SK-N-SH (cell line): Measurements from ENCODE around the gene IGF1R. TPM values are rescaled to one million over a fixed set of nuclear protein-coding genes. Genes with fewer than 3 reads are reported as not detected.

Experiments used
- CTCF ChIA-PET: fragments of 300-600, 350-600 bp; formaldehyde crosslinking; extraction: SDS; loops from one replicate; lab custom pipeline; 2021; lab: Yijun Ruan, JAX
- POLR2A ChIA-PET: fragments of 350-600 bp; sonication (Branson Sonifier 250); formaldehyde crosslinking; extraction: SDS; loops from one replicate; lab custom pipeline; 2020; ENCODE audit warnings: antibody characterized with exemption, inconsistent platforms; lab: Yijun Ruan, JAX
- DNase-seq: peaks from one replicate; pipeline ENCODE4 v3.0.0; 2012
- H2AFZ ChIP-seq: fragments of 200-600 bp; sonication (generic); 2 replicates; pipeline ENCODE4 v1.8.1; 2016; ENCODE audit warnings: antibody characterized with exemption, mild to moderate bottlenecking, low read depth
- H3F3A ChIP-seq: fragments of 200-600 bp; sonication (generic); replicated peaks from 2 replicates; pipeline ENCODE3; 2016; ENCODE audit warnings: antibody characterized with exemption, mild to moderate bottlenecking; ENCODE audit not compliant: insufficient read depth
- H3K27ac ChIP-seq, 2 experiments: fragments of 200-500 bp in 1 of 2; fragments of 200-600 bp in 1 of 2; sonication (Bioruptor generic) in 1 of 2; sonication (generic), shearing (Covaris generic) in 1 of 2; 2 replicates each; pipeline versions ENCODE4 v1.5.1 to v1.6.1; 2014 to 2016; ENCODE audit warnings: low read depth in 2 of 2, inconsistent platforms in 1 of 2, low read length in 1 of 2, mild to moderate bottlenecking in 1 of 2, mixed read lengths in 1 of 2
- H3K27me3 ChIP-seq: fragments of 200-600 bp; sonication (generic), shearing (Covaris generic); 2 replicates; pipeline ENCODE4 v1.6.1; 2016; ENCODE audit warnings: mixed run types; ENCODE audit not compliant: insufficient read depth
- H3K36me3 ChIP-seq, 2 experiments: fragments of 200-500 bp in 1 of 2; fragments of 200-600 bp in 1 of 2; sonication (Bioruptor generic) in 1 of 2; sonication (generic) in 1 of 2; replicated peaks in 1 of 2; 2 replicates each; pipeline versions ENCODE3 to v1.5.1; 2014 to 2016; ENCODE audit warnings: low read length in 1 of 2, mild to moderate bottlenecking in 1 of 2; ENCODE audit not compliant: insufficient read depth in 2 of 2, control insufficient read depth in 1 of 2
- H3K4me1 ChIP-seq, 2 experiments: fragments of 200-500 bp in 1 of 2; fragments of 200-600 bp in 1 of 2; sonication (Bioruptor generic) in 1 of 2; sonication (generic), shearing (Covaris generic) in 1 of 2; 2 replicates each; pipeline versions ENCODE4 v1.5.1 to v1.6.1; 2014 to 2016; ENCODE audit warnings: low read depth in 1 of 2, low read length in 1 of 2, mixed run types in 1 of 2; ENCODE audit not compliant: insufficient read depth in 2 of 2, control insufficient read depth in 1 of 2
- H3K4me2 ChIP-seq: fragments of 200-600 bp; sonication (generic), shearing (Covaris generic); 2 replicates; pipeline ENCODE4 v1.6.1; 2017; ENCODE audit warnings: mixed run types
- H3K4me3 ChIP-seq, 2 experiments: fragments of 200-500 bp in 1 of 2; fragments of 200-600 bp in 1 of 2; sonication (Bioruptor generic) in 1 of 2; sonication (generic), shearing (Covaris generic) in 1 of 2; 2 replicates each; pipeline versions ENCODE4 v1.5.1 to v1.8.1; 2014 to 2016; ENCODE audit warnings: low read depth in 2 of 2, inconsistent platforms in 1 of 2, low read length in 1 of 2, mild to moderate bottlenecking in 1 of 2, mixed read lengths in 1 of 2, moderate library complexity in 1 of 2
- H3K79me2 ChIP-seq: fragments of 200-600 bp; sonication (generic); 2 replicates; pipeline ENCODE4 v1.8.1; 2017; ENCODE audit warnings: mild to moderate bottlenecking; ENCODE audit not compliant: insufficient read depth
- H3K9ac ChIP-seq: fragments of 200-600 bp; sonication (generic); 2 replicates; pipeline ENCODE4 v1.6.1; 2017; ENCODE audit warnings: mixed run types
- H3K9me2 ChIP-seq: fragments of 200-600 bp; sonication (generic); 2 replicates; pipeline ENCODE4 v1.6.1; 2017; ENCODE audit warnings: mixed run types
- H3K9me3 ChIP-seq: fragments of 200-600 bp; sonication (generic); 2 replicates; pipeline ENCODE4 v1.6.1; 2017; ENCODE audit warnings: mixed run types, mild to moderate bottlenecking, moderate library complexity
- H4K20me1 ChIP-seq: fragments of 200-600 bp; sonication (generic); 2 replicates; pipeline ENCODE4 v1.6.1; 2017; ENCODE audit warnings: mild to moderate bottlenecking, mixed run types; ENCODE audit not compliant: insufficient read depth
- ELF1 ChIP-seq: IDR thresholded peaks from 2 replicates; pipeline ENCODE4 v1.4.0; 2012
- EP300 ChIP-seq, 2 experiments: IDR thresholded peaks; 2 replicates each; pipeline versions ENCODE4 v1.4.0 to v1.6.1; 2012; ENCODE audit warnings: borderline replicate concordance in 1 of 2, low read depth in 1 of 2, low read length in 1 of 2
- EZH2phosphoT487 ChIP-seq: fragments of 200-600 bp; sonication (generic); IDR thresholded peaks from 2 replicates; pipeline ENCODE4 v1.6.1; 2017; ENCODE audit warnings: low read depth, mixed run types, mild to moderate bottlenecking, antibody characterized with exemption, moderate library complexity, borderline replicate concordance
- FOSL2 ChIP-seq: IDR thresholded peaks from 2 replicates; pipeline ENCODE4 v1.4.0; 2012; ENCODE audit warnings: low read depth, mild to moderate bottlenecking, moderate library complexity, borderline replicate concordance
- FOXJ3 ChIP-seq: sonication (generic); formaldehyde crosslinking; IDR thresholded peaks from 2 replicates; pipeline ENCODE4 v1.5.1; 2020; ENCODE audit warnings: mild to moderate bottlenecking, missing genetic modification reagents
- GABPA ChIP-seq: IDR thresholded peaks from 2 replicates; pipeline ENCODE4 v1.4.0; 2012; ENCODE audit warnings: low read depth, mild to moderate bottlenecking
- GATA2 ChIP-seq: sonication (generic); formaldehyde crosslinking; IDR thresholded peaks from 2 replicates; pipeline ENCODE4 v1.5.0; 2020; ENCODE audit warnings: mild to moderate bottlenecking, missing genetic modification reagents
- NFIC ChIP-seq: IDR thresholded peaks from 2 replicates; pipeline ENCODE4 v1.4.0; 2012; ENCODE audit warnings: borderline replicate concordance
- NRF1 ChIP-seq: IDR thresholded peaks from 2 replicates; pipeline ENCODE4 v1.6.1; 2012; ENCODE audit warnings: low read depth, mild to moderate bottlenecking, low read length
- POLR2AphosphoS5 ChIP-seq: IDR thresholded peaks from 2 replicates; pipeline ENCODE4 v1.6.1; 2012; ENCODE audit warnings: low read depth, low read length
- RAD21 ChIP-seq: IDR thresholded peaks from 2 replicates; pipeline ENCODE4 v1.6.1; 2012; ENCODE audit warnings: mild to moderate bottlenecking, low read length
- RCOR1 ChIP-seq: fragments of 150-350 bp; IDR thresholded peaks from 2 replicates; pipeline ENCODE4 v1.6.1; 2017; ENCODE audit warnings: antibody characterized with exemption, low read length
- REST ChIP-seq: IDR thresholded peaks from 2 replicates; pipeline ENCODE4 v1.6.1; 2012; ENCODE audit warnings: mild to moderate bottlenecking, low read depth, low read length, moderate library complexity
- RXRA ChIP-seq: IDR thresholded peaks from 2 replicates; pipeline ENCODE4 v1.4.0; 2012; ENCODE audit warnings: low read depth, mild to moderate bottlenecking, borderline replicate concordance
- SIN3A ChIP-seq: IDR thresholded peaks from 2 replicates; pipeline ENCODE4 v1.6.1; 2012; ENCODE audit warnings: low read depth, mild to moderate bottlenecking, low read length, moderate library complexity, borderline replicate concordance
- TAF1 ChIP-seq: IDR thresholded peaks from 2 replicates; pipeline ENCODE4 v1.6.1; 2012; ENCODE audit warnings: low read depth, mild to moderate bottlenecking, low read length, moderate library complexity, borderline replicate concordance
- TCF12 ChIP-seq: IDR thresholded peaks from 2 replicates; pipeline ENCODE4 v1.4.0; 2012
- TEAD4 ChIP-seq: IDR thresholded peaks from 2 replicates; pipeline ENCODE4 v1.4.0; 2012; ENCODE audit warnings: mild to moderate bottlenecking, borderline replicate concordance; ENCODE audit not compliant: insufficient read depth
- USF1 ChIP-seq: IDR thresholded peaks from 2 replicates; pipeline ENCODE4 v1.4.0; 2012; ENCODE audit warnings: low read depth, borderline replicate concordance
- YY1 ChIP-seq: IDR thresholded peaks from 2 replicates; pipeline ENCODE4 v1.4.0; 2012; ENCODE audit warnings: low read depth, mild to moderate bottlenecking
- ZBTB33 ChIP-seq: IDR thresholded peaks from 2 replicates; pipeline ENCODE4 v1.4.0; 2012; ENCODE audit warnings: low read depth, borderline replicate concordance
- WGBS: methylation state at CpG from one replicate; pipeline ENCODE4 v1.1.6; 2017; ENCODE audit warnings: low lambda C conversion rate; 5-methylcytosine and 5-hydroxymethylcytosine counted together
- polyA plus RNA-seq, 3 experiments: library from polyadenylated mRNA; depleted of rRNA; stranded (reverse); fragments of >200 nt; gene quantifications; 2 replicates each; pipeline ENCODE4 v1.2.3, GENCODE V29; 2012

IGF1R gene
- polyA plus RNA-seq, 1 of the 3 experiments (the other 2 are of a cell fraction), result 9.5 TPM

GRCh38 chr15:98920091-98920880 lies 271.9 kb downstream of the IGF1R start:
- no peaks in the 10 kb centered on the region for H3K79me2 ChIP-seq
- no peak for TF ChIP-seq POLR2AphosphoS5
- no peak for TF ChIP-seq ZBTB33
- no peak for TF ChIP-seq SIN3A
- TF ChIP-seq FOSL2, result no peak
- no peak for TF ChIP-seq ELF1
- no peak for TF ChIP-seq FOXJ3 (CRISPR knock-in tag)
- TF ChIP-seq YY1, result no peak
- no peak for TF ChIP-seq USF1
- no peak for TF ChIP-seq TCF12
- TF ChIP-seq TAF1, result no peak
- no peak for TF ChIP-seq EZH2phosphoT487
- TF ChIP-seq TEAD4, result no peak
- TF ChIP-seq RCOR1, result no peak
- TF ChIP-seq, all 33 proteins: peak for 0
- Histone ChIP-seq H3K4me3 (no peak overlapping the region), H3K9ac (no peak overlapping the region), H2AFZ (no peak overlapping the region), H3K9me2 (no peaks in the 10 kb centered on the region), H4K20me1 (no peaks in the 10 kb centered on the region), H3K4me1 (peaks cover 3% of the 10 kb centered on the region in 2 experiments), H3K27me3 (no peaks in the 10 kb centered on the region), H3K4me2 (no peak overlapping the region), H3F3A (no peaks in the 10 kb centered on the region), H3K27ac (no peak overlapping the region), H3K36me3 (peaks cover 23 to 55% of the 10 kb centered on the region in 2 experiments), H3K9me3 (no peaks in the 10 kb centered on the region)
- ChIA-PET POLR2A (no interaction called here), CTCF (no interaction called here)
- DNase-seq, result no peak
- 93% methylated on average over 10 of the region's 10 CpGs for WGBS

GRCh38 chr15:98923171-98923570 lies 274.8 kb downstream of the IGF1R start:
- 98% methylated on average over 8 of the region's 12 CpGs for WGBS
- no peak overlapping the region for H3K4me2 ChIP-seq
- DNase-seq, result no peak
- no peaks in the 10 kb centered on the region for H3K27me3 ChIP-seq
- H3K9me2 ChIP-seq, result no peaks in the 10 kb centered on the region
- H3K9ac ChIP-seq, result no peak overlapping the region
- no peak overlapping the region for H2AFZ ChIP-seq
- H3K36me3 ChIP-seq, result peaks cover 8 to 37% of the 10 kb centered on the region in 2 experiments
- POLR2A ChIA-PET, result no interaction called here
- H3F3A ChIP-seq, result no peaks in the 10 kb centered on the region
- H3K9me3 ChIP-seq, result no peaks in the 10 kb centered on the region
- no peaks in the 10 kb centered on the region for H3K79me2 ChIP-seq
- H3K4me3 ChIP-seq, result no peak overlapping the region
- H4K20me1 ChIP-seq, result no peaks in the 10 kb centered on the region
- H3K27ac ChIP-seq, result no peak overlapping the region
- H3K4me1 ChIP-seq, result peaks cover 0 to 10% of the 10 kb centered on the region in 2 experiments; a peak in 2 of 4 replicates
- CTCF ChIA-PET, result no interaction called here
- TF ChIP-seq REST (no peak), EP300 (IDR thresholded peaks at IDR 0.05; ENCODE audit: borderline replicate concordance in 1 of 2, low read depth in 1 of 2, low read length in 1 of 2) (no peak), GATA2 (CRISPR knock-in tag) (no peak), GABPA (no peak), POLR2AphosphoS5 (no peak), RAD21 (no peak), USF1 (no peak), FOSL2 (no peak), EZH2phosphoT487 (no peak), NFIC (no peak), YY1 (no peak), NRF1 (no peak), RXRA (no peak)
